Cardiac muscle cell (in vitro differentiated cells and primary cell): Measurements from ENCODE around the gene CCL4L2. TPM values are rescaled to one million over a fixed set of nuclear protein-coding genes. Genes with fewer than 3 reads are reported as not detected.
"Not testable (repeated sequence)": the region's sequence is repeated elsewhere in the genome, so short reads cannot be mapped to it uniquely, and the experiment has no call there.

ENCODE experiments used
- DNase-seq, 2 donors: peaks; one replicate each; pipeline versions ENCODE4 v3.0.0 to v3.0.0-alpha.2; 2010 to 2017; ENCODE audit warnings: low read depth in 1 of 2, low spot score in 1 of 2
- H3K27ac ChIP-seq: fragments of 200-600 bp; sonication (generic); 2 replicates; pipeline ENCODE4 v1.5.1; 2016
- H3K27me3 ChIP-seq: fragments of 200-600 bp; sonication (generic); 2 replicates; pipeline ENCODE4 v1.6.0; 2016; ENCODE audit warnings: control low read depth
- H3K36me3 ChIP-seq: fragments of 200-600 bp; sonication (generic); 2 replicates; pipeline ENCODE4 v1.5.1; 2016; ENCODE audit warnings: control low read depth
- H3K4me1 ChIP-seq: fragments of 200-600 bp; sonication (generic); 2 replicates; pipeline ENCODE4 v1.8.1; 2017; ENCODE audit warnings: low read depth, mild to moderate bottlenecking, mixed run types
- H3K4me3 ChIP-seq: fragments of 200-600 bp; sonication (generic); 2 replicates; pipeline ENCODE4 v1.5.1; 2016; ENCODE audit warnings: mild to moderate bottlenecking
- H3K9me3 ChIP-seq: fragments of 200-600 bp; sonication (generic); 2 replicates; pipeline ENCODE4 v1.5.1; 2017; ENCODE audit warnings: low read depth, mild to moderate bottlenecking, control low read depth
- polyA plus RNA-seq: library from polyadenylated mRNA; unstranded; fragments of >200 nt; fragmentation: Nextera tagmentation; extraction: Ambion mirVana; gene quantifications from 2 replicates; pipeline ENCODE4 v1.2.1, GENCODE V29; 2016
- total RNA-seq: library from RNA; depleted of rRNA; stranded (reverse); fragments of >200 nt; gene quantifications from 2 replicates; pipeline ENCODE4 v1.2.3, GENCODE V29; 2016

The CCL4L2 gene
- total and polyA plus RNA-seq, 2 experiments from 2014 or later = 0.21 TPM; not detected in 1

DNA sequence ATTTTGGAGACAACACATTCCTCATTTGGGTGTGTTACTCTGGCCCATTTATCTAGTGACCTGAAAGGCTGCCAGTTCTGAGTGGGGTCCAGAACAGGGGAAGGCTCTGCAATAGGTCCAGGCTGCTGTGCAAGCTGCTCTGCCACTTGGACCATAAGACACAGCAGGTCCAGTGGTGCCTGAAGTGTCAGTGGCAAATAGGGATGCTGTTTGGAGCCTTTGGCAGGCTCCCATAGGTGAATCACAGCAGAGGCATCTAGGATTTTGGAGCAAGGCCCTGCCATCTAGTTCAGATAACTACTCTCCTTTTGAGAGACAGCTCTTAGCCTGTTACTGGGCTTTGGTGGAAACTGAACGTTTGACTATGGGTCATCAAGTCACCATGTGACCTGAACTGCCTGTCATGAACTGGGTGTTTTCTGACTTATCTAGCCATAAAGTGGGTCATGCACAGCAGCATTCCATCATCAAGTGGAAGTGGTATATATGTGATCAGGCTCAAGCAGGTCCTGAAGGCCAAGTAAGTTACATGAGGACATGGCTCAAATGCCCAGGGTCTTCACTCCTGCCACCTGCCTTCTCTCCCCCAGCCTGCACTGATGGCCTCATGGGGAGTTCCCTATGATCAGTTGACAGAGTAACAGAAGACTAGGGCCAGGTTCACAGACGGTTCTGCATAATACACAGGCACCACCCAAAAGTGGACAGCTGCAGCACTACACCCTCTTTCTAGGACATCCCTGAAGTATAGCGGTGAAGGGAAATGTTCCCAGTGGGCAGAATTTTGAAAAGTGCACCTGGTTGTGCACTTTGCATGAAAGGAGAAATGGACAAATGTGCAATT is 10.1 kb downstream of the CCL4L2 start:
- H3K4me1 ChIP-seq, H3K27me3 ChIP-seq, DNase-seq, H3K36me3 ChIP-seq, H3K4me3 ChIP-seq, H3K27ac ChIP-seq, H3K9me3 ChIP-seq: not testable (repeated sequence)

DNA sequence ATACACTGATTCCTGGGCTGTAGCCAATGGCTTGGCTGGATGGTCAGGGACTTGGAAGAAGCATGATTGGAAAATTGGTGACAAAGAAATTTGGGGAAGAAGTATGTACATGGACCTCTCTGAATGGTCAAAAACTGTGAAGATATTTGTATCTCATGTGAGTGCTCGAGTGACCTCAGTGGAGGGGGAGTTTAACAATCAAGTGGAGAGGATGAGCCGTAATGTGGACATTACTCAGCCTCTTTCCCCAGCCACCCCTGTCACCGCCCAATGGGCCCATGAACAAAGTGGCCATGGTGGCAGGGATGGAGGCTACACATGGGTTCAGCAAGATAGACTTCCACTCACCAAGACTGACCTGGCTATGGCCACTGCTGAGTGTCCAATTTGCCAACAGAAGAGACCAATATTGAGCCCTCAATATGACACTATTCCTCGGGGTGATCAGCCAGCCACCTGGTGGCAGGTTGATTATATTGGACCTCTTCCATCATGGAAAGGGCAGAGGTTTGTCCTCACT is 10.8 kb downstream of the CCL4L2 start:
- not testable (repeated sequence) for H3K27ac ChIP-seq, DNase-seq, H3K9me3 ChIP-seq, H3K36me3 ChIP-seq, H3K4me1 ChIP-seq, H3K27me3 ChIP-seq, H3K4me3 ChIP-seq

DNA sequence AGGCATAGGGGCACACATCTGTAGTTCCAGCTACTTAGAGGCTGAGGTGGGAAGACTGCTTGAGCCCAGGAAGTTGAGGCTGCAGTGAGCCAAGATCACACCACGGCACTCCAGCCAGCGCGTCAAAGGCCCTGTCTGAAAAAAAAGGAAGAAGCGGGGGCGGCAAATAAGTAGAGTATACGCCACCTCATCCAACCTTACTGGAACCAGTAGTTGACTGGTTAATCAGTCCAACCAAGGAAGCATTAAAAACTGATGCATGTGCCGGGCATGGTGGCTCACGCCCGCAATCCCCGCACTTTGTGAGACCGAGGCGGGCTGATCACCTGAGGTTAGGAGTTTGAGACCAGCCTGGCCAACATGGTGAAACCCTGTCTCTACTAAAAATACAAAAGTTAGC is 12.1 kb downstream of the CCL4L2 start:
- not testable (repeated sequence) for H3K4me1 ChIP-seq, H3K36me3 ChIP-seq, DNase-seq, H3K9me3 ChIP-seq, H3K4me3 ChIP-seq, H3K27ac ChIP-seq, H3K27me3 ChIP-seq

- H3K27me3 ChIP-seq, H3K27ac ChIP-seq, H3K36me3 ChIP-seq, DNase-seq, H3K9me3 ChIP-seq, H3K4me3 ChIP-seq, H3K4me1 ChIP-seq: not testable (repeated sequence)
Observed at GRCh38 chr17:36229644-36230043, 18.8 kb downstream of the CCL4L2 start.

GRCh38 chr17:36242046-36242445 is 31.2 kb downstream of the CCL4L2 start:
- not testable (repeated sequence) for H3K27me3 ChIP-seq, H3K36me3 ChIP-seq, H3K4me1 ChIP-seq, DNase-seq, H3K4me3 ChIP-seq, H3K27ac ChIP-seq, H3K9me3 ChIP-seq

Other genes with a start within 250 kb of the CCL4L2 start
- not detected in 2 replicates for gene CCL16, start 229.6 kb upstream of the CCL4L2 start, total RNA-seq
- gene CCL16, start 229.6 kb upstream of the CCL4L2 start, polyA plus RNA-seq = not detected in 2 replicates
- not detected in 2 replicates for gene CCL14, start 224.3 kb upstream of the CCL4L2 start, total RNA-seq
- gene CCL14, start 224.3 kb upstream of the CCL4L2 start, polyA plus RNA-seq = not detected in 2 replicates
- not detected in 2 replicates for gene CCL15, start 209.5 kb upstream of the CCL4L2 start, total RNA-seq
- not detected in 2 replicates for gene CCL15, start 209.5 kb upstream of the CCL4L2 start, polyA plus RNA-seq
- not detected in 2 replicates for gene CCL23, start 193.1 kb upstream of the CCL4L2 start, total RNA-seq
- gene CCL23, start 193.1 kb upstream of the CCL4L2 start, polyA plus RNA-seq = not detected in 2 replicates
- gene CCL18, start 146.8 kb upstream of the CCL4L2 start, total RNA-seq = not detected in 2 replicates
- gene CCL18, start 146.8 kb upstream of the CCL4L2 start, polyA plus RNA-seq = not detected in 2 replicates
- gene CCL3, start 120.9 kb upstream of the CCL4L2 start, total RNA-seq = not detected in 2 replicates
- gene CCL3, start 120.9 kb upstream of the CCL4L2 start, polyA plus RNA-seq = not detected in 2 replicates
- gene CCL4, start 107.2 kb upstream of the CCL4L2 start, total RNA-seq = not detected in 2 replicates
- gene CCL4, start 107.2 kb upstream of the CCL4L2 start, polyA plus RNA-seq = not detected in 2 replicates
- 2.3 and 5.5 TPM in 2 replicates for gene TBC1D3B, start 34.4 kb upstream of the CCL4L2 start, total RNA-seq
- 4.0 and 4.7 TPM in 2 replicates for gene TBC1D3B, start 34.4 kb upstream of the CCL4L2 start, polyA plus RNA-seq
- not detected in 2 replicates for gene CCL3L1, start 14.3 kb upstream of the CCL4L2 start, total RNA-seq
- 0.24 TPM in 1 of 2 replicates, not detected in the other for gene CCL3L1, start 14.3 kb upstream of the CCL4L2 start, polyA plus RNA-seq
- not detected in 2 replicates for gene TBC1D3I, start 53.5 kb downstream of the CCL4L2 start, total RNA-seq
- not detected in 2 replicates for gene TBC1D3I, start 53.5 kb downstream of the CCL4L2 start, polyA plus RNA-seq
- 0.32 and 3.6 TPM in 2 replicates for gene TBC1D3G, start 112.8 kb downstream of the CCL4L2 start, total RNA-seq
- 4.5 and 5.9 TPM in 2 replicates for gene TBC1D3G, start 112.8 kb downstream of the CCL4L2 start, polyA plus RNA-seq
- gene TBC1D3H, start 177.4 kb downstream of the CCL4L2 start, total RNA-seq = not detected in 2 replicates
- gene TBC1D3H, start 177.4 kb downstream of the CCL4L2 start, polyA plus RNA-seq = not detected in 2 replicates